ENCODE results near the gene MYBPH.
A peak's percentile ranks its signal among the peaks of the same experiment; 100 is the strongest.

The MYBPH gene

DNA sequence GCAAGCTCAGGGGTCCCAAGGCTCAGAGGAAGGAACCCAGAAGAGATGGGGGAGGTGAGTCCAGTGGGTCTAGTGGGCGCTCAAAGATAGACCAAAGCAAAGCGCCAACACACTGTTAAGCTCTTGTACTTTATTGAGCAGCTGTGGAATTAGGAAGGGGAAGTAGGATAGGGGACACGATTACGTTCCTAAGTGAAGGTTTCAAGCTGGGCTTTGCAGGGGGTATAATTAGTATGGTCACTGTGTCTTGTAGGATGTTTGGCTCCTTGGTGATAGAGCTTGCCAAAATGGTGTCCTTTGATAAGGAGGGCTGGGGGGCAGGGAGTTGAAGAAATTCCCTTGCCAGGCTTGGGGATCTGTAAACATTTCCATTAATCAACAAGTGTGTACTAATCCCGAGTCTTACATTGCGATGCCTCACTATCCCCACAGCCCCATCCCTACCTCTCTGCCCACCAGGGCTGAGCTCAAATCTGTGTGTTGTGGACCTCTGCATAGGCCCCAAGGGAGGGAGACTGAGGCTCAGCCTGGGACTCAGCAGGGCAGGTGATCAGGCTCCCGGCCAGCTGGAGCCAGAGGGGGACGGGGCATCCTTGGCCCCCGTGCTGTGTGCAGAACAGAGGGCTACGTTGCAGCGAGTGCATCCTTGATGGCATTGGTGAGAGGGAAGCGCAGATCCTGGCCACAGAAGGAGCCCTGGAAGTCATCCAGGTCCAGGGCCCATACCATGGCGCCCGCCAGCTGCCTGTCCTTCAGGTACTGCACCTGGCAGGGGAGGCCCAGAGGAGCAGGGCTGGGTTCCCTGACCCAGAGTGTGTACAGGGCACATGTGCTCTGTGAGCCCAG, 3.4 kb upstream of the MYBPH start:
- no peak for DNase-seq (ENCODE audit: low read depth, low spot score)

DNA sequence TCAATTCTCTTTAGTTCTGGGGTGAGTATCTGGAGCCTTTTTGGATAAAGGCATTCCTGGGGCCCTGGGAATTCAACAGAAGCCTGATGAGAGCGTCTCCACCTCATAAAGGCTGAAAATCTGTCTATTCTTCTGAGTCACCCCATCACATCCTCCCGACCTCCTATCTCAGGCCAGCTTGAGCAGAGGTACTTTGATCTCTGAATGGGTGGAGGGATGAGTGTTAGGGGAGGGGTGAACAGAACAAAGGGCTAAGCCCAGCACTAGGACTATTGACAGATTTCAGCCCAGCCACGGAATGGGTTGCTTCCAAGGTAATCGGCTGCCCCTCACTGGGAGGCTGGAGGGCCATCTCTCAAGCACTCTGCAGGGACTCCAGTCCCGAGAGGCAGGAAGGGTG, 2.5 kb upstream of the MYBPH start:
- DNase-seq (ENCODE audit: low read depth, low spot score): peak; percentile 88

DNA sequence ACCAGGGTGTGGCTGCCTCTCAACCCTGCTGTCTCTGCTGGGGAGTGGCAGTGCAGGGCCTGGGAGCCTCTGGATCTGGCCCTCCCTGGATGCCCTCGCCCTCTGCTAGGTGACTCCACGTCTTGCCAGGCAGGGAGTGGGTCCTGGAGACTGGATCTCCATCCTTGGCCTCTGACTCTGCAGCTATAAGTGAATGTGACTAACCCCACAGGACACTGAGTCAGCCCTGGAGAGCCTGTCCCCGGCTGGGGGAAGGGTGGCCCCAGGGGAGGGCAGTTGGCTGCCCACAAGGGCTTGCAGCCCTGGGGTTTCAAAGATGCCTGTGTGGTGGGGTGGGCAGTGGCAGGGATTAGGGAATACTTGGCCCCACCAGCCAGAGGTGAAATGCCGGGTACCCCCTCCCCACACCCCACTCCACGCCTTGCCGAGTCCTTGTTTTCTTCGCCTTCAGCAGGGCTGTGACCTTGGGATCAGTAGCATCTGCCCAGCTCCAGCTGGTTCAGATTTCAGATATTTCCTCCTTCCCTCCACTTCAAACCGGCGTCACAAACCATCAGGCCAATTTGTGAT, 1.9 kb upstream of the MYBPH start:
- DNase-seq (ENCODE audit: low read depth, low spot score): peak; percentile 48

DNA sequence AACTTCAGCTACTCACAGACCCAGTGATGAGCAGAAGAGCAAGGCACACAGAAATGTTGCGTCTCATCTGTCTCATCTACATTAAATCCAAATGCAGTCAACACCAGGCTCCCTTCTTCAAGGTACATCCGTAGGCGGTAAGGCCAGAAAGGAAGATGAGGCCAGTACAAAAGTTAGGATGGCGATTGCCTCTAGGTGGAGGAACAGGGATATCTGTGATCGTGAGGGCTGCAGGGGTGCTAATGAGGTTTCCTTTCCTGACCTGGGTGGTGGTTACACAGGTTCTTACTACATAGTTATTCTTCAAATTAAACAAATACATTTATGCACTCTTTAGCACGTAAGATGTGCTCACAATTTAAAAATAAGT, 1.4 kb upstream of the MYBPH start:
- DNase-seq (ENCODE audit: low read depth, low spot score): no peak

DNA sequence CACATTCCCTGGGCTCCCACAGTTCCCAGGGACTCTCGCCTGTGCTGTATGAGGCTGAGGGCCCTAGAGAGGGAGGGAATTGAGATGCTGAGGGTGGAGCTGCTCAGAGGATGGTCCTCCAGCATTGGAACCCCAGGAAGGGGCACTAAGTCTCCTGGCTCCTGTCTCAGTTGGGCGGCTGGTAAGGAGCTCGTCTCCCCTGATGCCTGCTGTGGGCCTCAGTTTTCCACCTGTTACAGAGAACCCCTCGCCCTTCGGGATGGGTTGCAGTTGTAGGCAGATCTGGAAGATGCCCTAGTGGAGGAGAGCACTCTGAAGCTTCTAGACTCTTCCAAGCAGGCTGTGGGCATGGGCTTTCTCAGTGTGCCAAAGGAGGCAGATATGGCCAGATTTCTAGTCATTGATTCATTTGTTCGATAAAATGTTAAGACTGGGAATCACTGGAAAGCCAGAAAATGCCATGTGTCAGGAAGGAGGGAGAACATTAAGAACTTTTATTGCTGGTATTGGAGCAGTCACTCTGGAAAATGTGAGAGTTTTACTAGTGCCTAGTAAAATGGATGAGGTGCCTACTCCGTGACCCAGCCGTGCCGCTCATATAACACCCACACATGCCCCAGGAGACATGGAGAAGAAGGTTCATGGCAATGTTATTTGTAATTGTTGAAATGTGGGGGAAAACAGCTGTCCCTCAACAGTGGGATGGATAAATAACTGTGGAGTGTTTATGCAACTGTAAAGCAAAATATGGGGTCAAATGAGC, 828 bp upstream of the MYBPH start:
- no peak for DNase-seq (ENCODE audit: low read depth, low spot score)

DNA sequence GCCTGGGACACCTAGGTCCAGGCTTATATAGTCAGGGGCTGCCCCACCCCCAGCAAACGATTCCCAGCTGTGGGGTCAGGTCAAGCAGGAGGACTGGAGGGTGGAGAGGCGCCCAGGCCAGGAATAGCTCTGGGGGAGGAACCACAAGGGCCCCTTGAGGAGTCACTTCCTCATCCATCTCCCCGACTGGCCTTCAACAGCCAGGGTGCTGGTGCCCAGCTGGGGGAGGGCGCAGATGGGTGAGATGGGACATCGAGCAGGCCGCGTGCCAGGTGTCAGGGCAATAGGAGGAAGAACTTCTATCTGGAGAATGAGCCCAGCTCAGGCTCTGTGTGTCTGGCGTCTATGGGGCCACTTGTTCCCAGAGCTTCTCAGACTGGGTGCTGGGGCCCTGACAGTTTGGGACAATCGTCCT, 208 bp upstream of the MYBPH start:
- no peak for DNase-seq (ENCODE audit: low read depth, low spot score)

DNA sequence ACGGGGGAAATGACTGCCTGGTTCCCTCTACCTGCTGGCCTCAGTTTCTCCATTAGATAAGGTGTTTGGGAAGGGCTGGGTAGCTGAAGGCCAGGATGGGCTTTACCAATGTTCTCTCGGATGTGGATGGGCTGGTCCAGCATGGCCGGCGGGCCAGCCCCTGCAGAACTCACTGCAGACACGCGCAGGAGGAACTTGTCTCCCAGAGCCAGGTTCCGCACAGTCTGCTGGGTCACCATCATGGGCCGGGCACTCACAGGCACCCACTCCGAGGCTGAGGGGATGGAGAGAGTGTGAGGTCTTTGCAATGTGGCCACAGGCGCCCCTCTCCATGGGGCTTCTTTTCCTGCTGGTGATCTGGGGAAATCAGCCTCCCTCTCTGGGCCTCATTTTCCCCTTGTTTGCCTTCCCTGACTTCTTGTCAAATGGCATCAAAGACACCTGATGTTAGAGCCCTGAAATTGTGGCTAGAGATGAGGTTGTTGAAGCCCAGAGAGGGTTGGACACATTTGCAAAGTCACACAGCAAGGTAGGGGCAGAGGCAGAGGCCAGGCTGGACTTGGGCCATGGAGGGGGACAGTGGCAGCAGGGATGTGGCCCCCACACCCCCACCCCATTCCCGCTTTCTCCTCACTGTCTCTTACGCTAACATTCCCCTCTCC, 1.2 kb downstream of the MYBPH start:
- no peak for DNase-seq (ENCODE audit: low read depth, low spot score)

DNA sequence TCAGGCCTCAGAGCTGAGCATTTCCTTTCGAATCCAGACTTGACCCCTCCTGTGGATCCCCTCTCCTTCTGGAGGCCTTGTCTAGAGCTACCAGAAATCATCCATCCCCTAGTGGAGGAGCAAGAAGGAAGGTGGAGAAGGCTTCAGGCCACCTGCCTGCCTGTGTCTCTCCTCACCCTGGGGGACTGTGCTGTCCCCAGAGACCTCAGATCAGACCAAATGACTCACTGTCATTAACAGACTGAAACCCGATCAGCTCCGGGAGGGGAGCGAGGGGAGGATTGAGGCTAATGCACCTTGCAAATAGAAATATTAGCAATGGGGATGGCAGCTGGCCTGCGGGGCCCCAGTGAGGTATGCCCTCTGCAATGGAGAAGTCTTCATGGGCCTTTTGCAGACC, 2.1 kb downstream of the MYBPH start:
- no peak for DNase-seq (ENCODE audit: low read depth, low spot score)

DNA sequence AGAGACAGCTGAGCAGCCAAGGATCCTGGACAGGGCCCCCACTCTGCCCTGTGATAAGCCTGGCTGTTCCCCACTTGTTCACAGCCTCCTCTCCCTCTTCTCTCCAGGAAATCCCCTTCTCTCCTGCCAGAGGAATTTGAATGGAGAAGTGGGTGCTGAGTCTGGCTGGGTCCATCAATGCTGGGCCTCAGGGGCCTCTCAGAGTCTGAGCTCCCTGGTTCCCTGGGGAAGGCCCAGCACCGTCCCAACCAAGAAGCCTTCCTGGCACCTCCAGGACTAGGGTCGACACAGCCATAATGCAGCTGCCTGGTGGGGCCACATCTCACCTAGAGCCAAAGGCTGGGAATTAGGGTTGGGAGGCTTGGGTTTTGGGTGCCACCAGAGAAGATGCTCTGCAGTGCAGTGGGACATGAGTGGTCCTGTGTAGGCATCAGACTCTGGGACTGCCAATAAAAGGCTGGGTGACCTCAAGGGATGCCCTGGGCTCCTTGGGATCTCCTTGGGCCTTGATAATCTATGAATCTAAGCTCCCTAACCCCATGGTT, 2.5 kb downstream of the MYBPH start:
- DNase-seq (ENCODE audit: low read depth, low spot score): no peak

DNA sequence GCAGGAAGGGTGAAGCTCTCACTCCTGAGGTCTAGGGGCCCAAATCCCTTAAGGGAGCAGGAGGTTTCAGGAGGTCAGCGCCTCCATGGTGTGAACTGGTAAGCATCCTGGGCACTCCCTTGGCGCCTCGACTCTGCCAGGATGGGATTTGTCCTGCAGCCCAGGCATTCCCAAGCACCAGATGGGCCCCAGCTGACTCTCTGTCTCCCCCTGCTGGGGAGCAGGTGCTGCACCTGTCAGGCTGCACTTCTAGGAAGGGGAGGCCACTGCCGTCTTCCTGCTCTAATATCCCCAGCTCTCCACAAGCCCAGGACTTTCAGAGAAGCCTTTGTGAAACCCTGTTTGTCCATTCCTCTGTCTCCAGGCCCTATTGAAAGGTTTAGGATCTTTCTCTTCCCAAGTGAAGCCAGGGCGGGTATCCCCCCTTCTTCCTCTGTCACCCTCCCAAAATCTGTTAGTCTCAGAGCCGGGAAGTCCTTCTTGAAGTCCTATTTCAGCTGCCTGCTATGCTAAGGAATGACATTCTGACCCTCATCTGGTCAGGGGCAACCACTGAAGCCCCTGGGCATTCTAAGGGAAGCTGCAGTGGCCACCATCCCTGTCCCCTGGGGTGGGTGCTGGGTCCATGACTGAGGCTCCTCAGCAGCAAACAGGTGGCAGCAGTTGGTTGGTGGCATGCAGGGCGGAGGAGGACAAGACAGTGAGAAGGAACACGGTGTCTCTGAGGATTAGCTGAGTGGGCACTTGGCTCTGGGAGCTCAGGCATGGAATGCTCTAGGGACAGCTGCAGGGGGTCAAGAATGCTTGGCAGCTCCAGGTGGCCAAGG, 3.2 kb downstream of the MYBPH start:
- DNase-seq (ENCODE audit: low read depth, low spot score): peak; percentile 83

DNA sequence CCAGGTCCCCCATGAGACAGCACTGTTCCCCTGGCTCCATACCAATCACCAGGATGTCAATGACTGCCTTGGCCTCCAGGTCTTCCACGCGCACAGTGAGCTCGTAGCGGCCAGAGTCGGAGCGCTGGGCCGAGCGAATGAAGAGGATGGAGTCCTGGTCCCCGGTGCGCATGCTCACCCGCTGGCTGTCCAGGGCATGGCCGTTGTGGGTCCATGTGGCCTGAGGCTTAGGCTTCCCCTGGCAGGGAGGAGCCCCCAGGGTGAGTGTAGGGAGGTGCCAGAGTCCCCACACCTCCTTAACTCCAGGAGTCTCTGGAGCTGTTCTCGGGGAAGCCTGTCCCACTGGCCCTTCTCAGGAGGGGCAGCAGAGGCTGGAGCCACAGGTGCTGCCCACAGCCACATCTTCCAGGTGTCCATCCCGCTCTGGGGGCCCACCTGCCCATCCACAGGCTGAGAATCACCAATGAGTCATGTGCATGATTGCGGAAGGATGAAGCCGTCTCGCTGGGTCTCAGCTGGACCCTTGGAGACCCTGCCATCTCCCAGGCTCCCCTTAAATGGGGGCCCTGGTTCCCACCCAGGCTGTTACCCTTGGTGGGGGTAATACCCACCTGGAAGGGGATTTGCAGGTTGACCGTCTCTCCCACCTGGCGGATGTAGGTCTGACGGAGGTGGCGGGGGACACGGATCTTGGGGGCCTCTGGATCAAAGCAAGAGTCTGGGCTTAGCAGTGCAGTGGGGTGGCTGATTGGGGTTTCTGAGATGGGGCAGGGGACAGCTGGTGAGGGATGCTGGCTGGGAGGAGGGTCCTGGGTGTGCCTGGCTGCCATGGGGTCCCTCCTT, 4.1 kb downstream of the MYBPH start:
- DNase-seq (ENCODE audit: low read depth, low spot score): no peak

DNA sequence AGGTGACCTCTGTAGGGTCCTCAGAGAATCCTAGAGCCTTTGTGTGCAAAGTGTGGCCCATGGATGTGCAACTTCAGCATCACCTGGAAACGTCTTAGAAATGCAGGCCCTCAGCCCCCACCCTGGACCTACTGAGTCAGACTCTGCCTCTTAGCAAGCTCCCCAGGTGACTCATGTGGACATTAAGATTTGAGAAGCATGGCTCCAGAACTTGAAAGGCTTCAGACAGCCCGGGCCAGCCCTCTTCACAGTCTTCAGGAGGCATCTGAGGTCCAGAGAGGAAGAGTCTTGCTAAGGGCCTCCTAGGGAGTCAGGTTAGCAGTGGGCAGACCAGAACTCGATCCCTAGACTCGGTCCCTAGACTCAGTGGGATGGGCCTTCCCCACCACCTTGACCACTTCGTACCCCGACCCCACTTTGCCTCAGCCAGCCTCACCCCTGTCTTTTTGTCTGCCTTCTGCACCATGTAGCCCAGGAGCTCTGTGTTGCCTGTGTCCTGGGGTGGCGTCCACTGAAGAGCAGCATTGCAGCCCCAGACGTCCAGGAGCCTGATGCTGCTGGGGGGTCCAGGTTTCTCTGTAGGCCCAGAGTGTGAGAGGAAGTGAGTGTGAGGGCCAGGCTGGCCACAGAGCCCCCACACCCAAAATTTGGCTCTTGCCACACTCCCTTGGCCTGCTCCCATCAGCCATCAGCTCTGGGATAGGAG, 4.8 kb downstream of the MYBPH start:
- no peak for DNase-seq (ENCODE audit: low read depth, low spot score)

DNA sequence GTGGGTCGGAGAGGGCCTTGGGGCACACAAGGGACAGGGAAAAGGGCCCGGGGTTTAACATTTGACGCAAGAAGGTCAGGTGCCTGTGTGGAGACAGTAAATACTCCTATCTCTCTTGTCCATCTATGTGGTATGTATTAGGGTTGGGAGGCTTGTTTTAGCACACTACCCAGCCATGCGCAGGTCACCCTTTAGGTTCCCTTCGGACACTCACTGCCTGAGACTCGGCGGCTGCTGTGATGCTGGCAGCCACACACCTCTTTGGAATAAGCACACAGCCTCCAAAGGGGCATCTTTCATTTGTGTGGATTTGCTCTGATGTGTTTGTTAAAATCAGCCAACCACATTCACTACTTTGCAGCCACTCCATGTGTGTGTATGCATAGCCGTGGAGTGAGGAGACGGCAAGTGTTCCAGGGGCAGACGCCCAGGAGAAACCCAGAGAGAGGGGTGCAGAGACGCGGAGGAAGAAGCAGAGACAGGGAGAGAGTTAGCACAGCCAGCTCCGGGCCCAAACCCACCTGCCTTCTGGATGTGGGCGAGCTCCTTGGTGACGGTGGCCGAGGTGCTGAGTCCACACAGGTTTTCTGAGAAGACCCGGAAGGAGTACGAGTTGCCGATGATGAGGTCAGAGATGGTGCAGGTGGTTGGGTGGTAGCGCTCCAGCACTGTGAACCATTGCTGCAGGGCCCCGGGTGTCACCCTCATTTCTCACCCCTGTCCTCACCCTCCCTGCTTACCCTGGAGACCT, 5.7 kb downstream of the MYBPH start:
- no peak for DNase-seq (ENCODE audit: low read depth, low spot score)

DNA sequence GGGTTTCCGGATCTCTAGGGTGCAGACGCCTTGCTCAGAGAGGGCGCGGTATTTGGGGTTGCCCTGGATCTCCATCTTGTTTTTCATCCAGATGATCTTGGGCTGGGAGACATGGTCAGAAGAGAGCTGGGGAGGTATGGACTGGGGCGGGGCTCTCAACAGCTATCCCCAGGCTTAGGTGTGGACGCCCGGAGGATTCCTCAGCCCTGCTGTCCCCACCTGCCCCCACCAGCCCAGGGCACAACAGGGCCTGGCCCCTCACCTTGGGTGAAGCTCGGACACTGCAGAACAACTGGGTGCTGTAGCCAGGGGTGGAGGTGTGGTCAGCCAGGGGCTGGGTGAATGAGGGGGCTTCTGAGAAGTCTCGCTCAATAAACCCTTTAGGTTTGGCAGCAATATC, 6.6 kb downstream of the MYBPH start:
- no peak for DNase-seq (ENCODE audit: low read depth, low spot score)

DNA sequence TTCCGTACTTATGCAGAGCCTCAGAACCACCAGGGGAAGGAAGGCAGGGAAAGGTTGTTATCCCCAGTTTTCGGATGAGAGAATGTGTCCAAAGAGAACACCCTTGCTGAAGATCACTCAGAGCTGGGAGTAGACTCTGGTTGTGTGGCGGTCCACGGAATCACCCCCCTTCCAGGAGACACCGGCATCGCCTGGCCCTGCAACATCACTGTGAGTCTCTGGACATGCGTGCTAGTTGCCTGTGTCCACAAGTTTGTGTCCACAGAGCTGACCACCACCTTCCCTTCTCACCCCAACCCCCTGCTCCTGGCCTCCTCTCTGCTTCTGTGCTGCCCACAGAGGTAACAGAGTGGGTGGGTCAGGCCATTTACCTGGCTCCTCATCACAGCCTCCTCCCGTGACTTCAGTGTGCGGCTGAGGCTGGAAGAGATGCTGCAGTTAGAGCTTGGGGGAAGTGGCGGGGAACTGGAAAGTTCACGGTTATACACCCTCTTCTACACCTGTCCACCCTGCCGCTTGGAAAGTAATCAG, 7.3 kb downstream of the MYBPH start:
- DNase-seq (ENCODE audit: low read depth, low spot score): no peak

DNA sequence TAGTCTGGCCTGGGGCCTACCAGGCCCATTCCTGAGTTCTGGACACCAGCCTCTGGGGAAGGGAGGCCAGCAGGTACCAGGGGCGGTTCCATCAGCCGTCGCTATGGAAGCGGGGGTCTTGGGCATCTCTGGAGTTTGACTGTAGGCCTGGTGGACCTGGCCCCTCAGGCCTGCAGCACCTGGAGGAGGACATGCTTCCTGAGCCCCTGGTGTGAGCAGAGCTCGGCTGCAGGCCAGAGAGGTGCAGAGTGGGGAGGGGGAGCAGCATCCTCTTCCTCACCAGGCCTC, 7.8 kb downstream of the MYBPH start:
- DNase-seq (ENCODE audit: low read depth, low spot score): no peak

DNA sequence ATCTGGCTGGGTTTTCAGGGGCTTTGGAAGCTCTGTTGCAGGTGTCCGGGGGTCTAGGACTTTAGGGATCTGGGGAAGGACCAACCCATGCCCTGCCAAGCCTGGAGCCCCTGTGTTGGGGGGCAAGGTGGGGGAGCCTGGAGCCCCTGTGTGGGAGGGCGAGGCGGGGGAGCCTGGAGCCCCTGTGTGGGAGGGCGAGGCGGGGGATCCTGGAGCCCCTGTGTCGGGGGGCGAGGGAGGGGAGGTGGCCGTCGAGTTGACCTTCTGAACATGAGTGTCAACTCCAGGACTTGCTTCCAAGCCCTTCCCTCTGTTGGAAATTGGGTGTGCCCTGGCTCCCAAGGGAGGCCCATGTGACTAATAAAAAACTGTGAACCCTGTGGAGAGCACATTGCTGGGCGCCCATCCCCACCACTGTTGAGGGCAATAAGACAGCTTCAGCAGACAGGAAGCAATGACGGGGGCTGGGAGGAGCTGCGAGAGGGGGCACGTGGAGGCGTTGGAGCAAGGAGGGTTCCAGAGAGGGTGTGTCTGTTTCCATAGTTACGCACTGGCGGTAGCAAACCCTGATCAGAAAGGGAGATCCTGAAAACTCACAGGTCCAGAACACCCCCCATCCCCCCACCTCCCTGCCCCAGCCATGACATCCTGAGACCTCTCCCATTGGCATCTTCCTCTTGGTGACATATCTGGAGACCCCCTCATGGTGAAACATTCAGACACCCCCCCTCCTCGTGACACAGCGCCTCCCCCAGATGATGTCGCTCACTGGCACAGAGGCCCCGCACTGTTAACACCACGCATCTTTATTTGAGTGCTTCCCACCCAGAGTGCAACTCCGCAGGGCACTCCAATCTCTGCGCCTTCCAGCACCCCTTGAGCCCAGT, 8.4 kb downstream of the MYBPH start:
- no peak for DNase-seq (ENCODE audit: low read depth, low spot score)

Data from ELF-1 (cell line).